ENCODE results near the gene SNAPC1. TPM values are rescaled to one million over a fixed set of nuclear protein-coding genes. Genes with fewer than 3 reads are reported as not detected.
"Not testable (repeated sequence)": the region's sequence is repeated elsewhere in the genome, so short reads cannot be mapped to it uniquely, and the experiment has no call there.

SNAPC1 gene
- total RNA-seq, 4 donors from 2014 or later, result 3.2 to 9.2 (median 6.2) TPM

DNA sequence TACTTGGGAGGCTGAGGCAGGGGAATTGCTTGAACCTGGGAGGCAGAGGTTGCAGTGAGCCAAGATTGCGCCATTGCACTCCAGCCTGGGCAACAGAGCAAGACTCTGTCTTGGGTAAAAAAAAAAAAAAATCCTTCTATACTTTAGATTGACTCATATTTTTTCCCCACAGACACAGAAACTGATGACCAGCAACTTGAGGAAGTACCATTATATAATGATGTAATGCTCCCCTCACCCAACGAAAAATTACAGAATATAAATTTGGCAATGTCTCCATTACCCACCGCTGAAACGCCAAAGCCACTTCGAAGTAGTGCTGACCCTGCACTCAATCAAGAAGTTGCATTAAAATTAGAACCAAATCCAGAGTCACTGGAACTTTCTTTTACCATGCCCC is 24.3 kb upstream of the SNAPC1 start:
- H3K36me3 ChIP-seq, result peaks cover 17 to 100% (median 37%) of the 10 kb centered on the region in 3 donors
- intact Hi-C loops (cut with DNase I), result loop anchor here (10.0 kb wide), 1 partner anchor 273 kb away; no protein-coding TSS in a partner anchor
- H3K4me1 ChIP-seq, result peaks cover 0 to 5% (median 0%) of the 10 kb centered on the region in 3 donors
- no peak for DNase-seq
- no peaks in the 10 kb centered on the region for H3K9me3 ChIP-seq
- 73 to 88% methylated on average over 5 of the region's 5 CpGs for WGBS, 2 donors
- H3K4me3 ChIP-seq, result no peak overlapping the region
- no peak for TF ChIP-seq POLR2A (IDR thresholded peaks at IDR 0.05)
- no peaks in the 10 kb centered on the region for H3K27me3 ChIP-seq
- H3K27ac ChIP-seq, result no peak overlapping the region

- H3K4me1 ChIP-seq, result no peaks in the 10 kb centered on the region
- no peaks in the 10 kb centered on the region for H3K27me3 ChIP-seq
- no peak overlapping the region for H3K4me3 ChIP-seq
- no peak overlapping the region for H3K27ac ChIP-seq
- intact Hi-C loops (cut with DNase I), result loop anchor here (10.0 kb wide), 1 partner anchor 274 kb away; no protein-coding TSS in a partner anchor
- H3K9me3 ChIP-seq, result no peaks in the 10 kb centered on the region
- H3K36me3 ChIP-seq, result peaks cover 17 to 100% (median 36%) of the 10 kb centered on the region in 3 donors
- TF ChIP-seq, protein P1, sequence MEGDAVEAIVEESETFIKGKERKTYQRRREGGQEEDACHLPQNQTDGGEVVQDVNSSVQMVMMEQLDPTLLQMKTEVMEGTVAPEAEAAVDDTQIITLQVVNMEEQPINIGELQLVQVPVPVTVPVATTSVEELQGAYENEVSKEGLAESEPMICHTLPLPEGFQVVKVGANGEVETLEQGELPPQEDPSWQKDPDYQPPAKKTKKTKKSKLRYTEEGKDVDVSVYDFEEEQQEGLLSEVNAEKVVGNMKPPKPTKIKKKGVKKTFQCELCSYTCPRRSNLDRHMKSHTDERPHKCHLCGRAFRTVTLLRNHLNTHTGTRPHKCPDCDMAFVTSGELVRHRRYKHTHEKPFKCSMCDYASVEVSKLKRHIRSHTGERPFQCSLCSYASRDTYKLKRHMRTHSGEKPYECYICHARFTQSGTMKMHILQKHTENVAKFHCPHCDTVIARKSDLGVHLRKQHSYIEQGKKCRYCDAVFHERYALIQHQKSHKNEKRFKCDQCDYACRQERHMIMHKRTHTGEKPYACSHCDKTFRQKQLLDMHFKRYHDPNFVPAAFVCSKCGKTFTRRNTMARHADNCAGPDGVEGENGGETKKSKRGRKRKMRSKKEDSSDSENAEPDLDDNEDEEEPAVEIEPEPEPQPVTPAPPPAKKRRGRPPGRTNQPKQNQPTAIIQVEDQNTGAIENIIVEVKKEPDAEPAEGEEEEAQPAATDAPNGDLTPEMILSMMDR (IDR thresholded peaks at IDR 0.05), result no peak
- no peak for TF ChIP-seq POLR2A (IDR thresholded peaks at IDR 0.05)
- DNase-seq, result no peak
Observed at GRCh38 chr14:61739133-61739532, 23.1 kb upstream of the SNAPC1 start.

- no peaks in the 10 kb centered on the region for H3K27me3 ChIP-seq
- H3K36me3 ChIP-seq, result peaks cover 10 to 100% (median 36%) of the 10 kb centered on the region in 3 donors
- H3K4me3 ChIP-seq, result no peak overlapping the region
- H3K9me3 ChIP-seq, result no peaks in the 10 kb centered on the region
- no peak for DNase-seq
- WGBS, 2 donors, result 95 to 97% methylated on average over 6 of the region's 6 CpGs
- H3K27ac ChIP-seq, result peak overlapping the region in 1 of 4 donors; percentile 11
- H3K4me1 ChIP-seq, result no peaks in the 10 kb centered on the region
- intact Hi-C loops (cut with DNase I), result no loop called here
- no peak for TF ChIP-seq POLR2A (IDR thresholded peaks at IDR 0.05)
- TF ChIP-seq, protein P1 (IDR thresholded peaks at IDR 0.05), result no peak
Observed at GRCh38 chr14:61742371-61742770, 19.8 kb upstream of the SNAPC1 start.

GRCh38 chr14:61744238-61744637 is 18.0 kb upstream of the SNAPC1 start:
- Histone ChIP-seq H3K4me3 (no peak overlapping the region), H3K36me3 (peaks cover 3 to 100% (median 27%) of the 10 kb centered on the region in 3 donors), H3K4me1 (no peaks in the 10 kb centered on the region), H3K27ac (no peak overlapping the region), H3K9me3 (no peaks in the 10 kb centered on the region), H3K27me3 (no peaks in the 10 kb centered on the region)
- intact Hi-C loops (cut with DNase I), result no loop called here
- WGBS, 2 donors, result 82 to 96% methylated on average over 5 of the region's 5 CpGs
- DNase-seq, result no peak
- TF ChIP-seq POLR2A (IDR thresholded peaks at IDR 0.05), result no peak
- TF ChIP-seq, protein P1 (IDR thresholded peaks at IDR 0.05), result no peak

DNA sequence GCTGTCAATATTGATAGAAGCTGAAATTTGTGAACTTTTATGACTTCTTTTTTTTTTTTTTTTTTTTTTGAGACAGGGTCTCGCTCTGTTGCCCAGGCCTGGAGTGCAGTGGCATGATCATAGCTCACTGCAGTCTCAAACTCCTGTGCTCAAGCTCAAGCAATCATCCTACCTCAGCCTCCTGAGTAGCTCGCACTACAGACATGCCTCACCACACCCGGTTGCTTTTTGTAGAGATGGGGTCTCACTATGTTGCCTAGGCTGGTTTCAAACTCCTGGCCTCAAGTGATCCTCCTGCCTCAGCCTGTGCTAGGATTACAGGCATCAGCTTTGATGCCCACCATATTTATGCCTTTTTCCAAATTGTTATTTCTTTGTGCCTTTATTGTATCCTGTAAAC is 15.9 kb upstream of the SNAPC1 start:
- 89 to 100% methylated on average over 3 of the region's 3 CpGs for WGBS, 2 donors
- H3K27me3 ChIP-seq; H3K27ac ChIP-seq; H3K9me3 ChIP-seq; intact Hi-C loops (cut with DNase I); H3K4me3 ChIP-seq; DNase-seq: not testable (repeated sequence)
- H3K4me1 ChIP-seq, result peaks cover 0 to 13% (median 5%) of the 10 kb centered on the region in 3 donors
- peaks cover 3 to 80% (median 20%) of the 10 kb centered on the region in 3 donors for H3K36me3 ChIP-seq

GRCh38 chr14:61746881-61747280 is 15.3 kb upstream of the SNAPC1 start:
- DNase-seq, result no peak
- no peaks in the 10 kb centered on the region for H3K9me3 ChIP-seq
- no peak overlapping the region for H3K27ac ChIP-seq
- TF ChIP-seq POLR2A (IDR thresholded peaks at IDR 0.05), result no peak
- TF ChIP-seq, protein P1 (IDR thresholded peaks at IDR 0.05), result no peak
- H3K27me3 ChIP-seq, result no peaks in the 10 kb centered on the region
- intact Hi-C loops (cut with DNase I), result no loop called here
- no peak overlapping the region for H3K4me3 ChIP-seq
- peaks cover 3 to 74% (median 19%) of the 10 kb centered on the region in 3 donors for H3K36me3 ChIP-seq
- peaks cover 0 to 19% (median 5%) of the 10 kb centered on the region in 3 donors for H3K4me1 ChIP-seq

Data from esophagus squamous epithelium (tissue), 5 donors.